Memory B cell (primary cell): ENCODE measurements around the gene SIGLEC6.
"Not testable (repeated sequence)": the region's sequence is repeated elsewhere in the genome, so short reads cannot be mapped to it uniquely, and the experiment has no call there.

Experiments
- ATAC-seq: fragments of 150-1000 bp; cut with Tn5 transposase; 2 replicates; pipeline ENCODE4 v1.10.0; 2021; ENCODE audit warnings: low read depth, mild to moderate bottlenecking, moderate library complexity
- DNase-seq, 2 donors: peaks; one replicate each; pipeline ENCODE4 v3.0.0; 2022; ENCODE audit warnings: low spot score in 2 of 2
- H3K27ac Mint-ChIP-seq: one replicate; pipeline ENCODE4 v1.8.0; 2022; ENCODE audit warnings: mild to moderate bottlenecking, moderate library complexity, mixed read lengths
- H3K27me3 Mint-ChIP-seq: one replicate; pipeline ENCODE4 v1.8.0; 2022; ENCODE audit warnings: mixed read lengths
- H3K36me3 Mint-ChIP-seq: one replicate; pipeline ENCODE4 v1.8.0; 2022; ENCODE audit warnings: mild to moderate bottlenecking, mixed read lengths
- H3K4me1 Mint-ChIP-seq: one replicate; pipeline ENCODE4 v1.8.0; 2022; ENCODE audit warnings: mixed read lengths
- H3K4me3 Mint-ChIP-seq: one replicate; pipeline ENCODE4 v1.8.0; 2022; ENCODE audit warnings: mild to moderate bottlenecking, moderate library complexity, mixed read lengths
- H3K9me3 Mint-ChIP-seq: one replicate; pipeline ENCODE4 v1.8.0; 2022; ENCODE audit warnings: mixed read lengths

SIGLEC6 gene

DNA sequence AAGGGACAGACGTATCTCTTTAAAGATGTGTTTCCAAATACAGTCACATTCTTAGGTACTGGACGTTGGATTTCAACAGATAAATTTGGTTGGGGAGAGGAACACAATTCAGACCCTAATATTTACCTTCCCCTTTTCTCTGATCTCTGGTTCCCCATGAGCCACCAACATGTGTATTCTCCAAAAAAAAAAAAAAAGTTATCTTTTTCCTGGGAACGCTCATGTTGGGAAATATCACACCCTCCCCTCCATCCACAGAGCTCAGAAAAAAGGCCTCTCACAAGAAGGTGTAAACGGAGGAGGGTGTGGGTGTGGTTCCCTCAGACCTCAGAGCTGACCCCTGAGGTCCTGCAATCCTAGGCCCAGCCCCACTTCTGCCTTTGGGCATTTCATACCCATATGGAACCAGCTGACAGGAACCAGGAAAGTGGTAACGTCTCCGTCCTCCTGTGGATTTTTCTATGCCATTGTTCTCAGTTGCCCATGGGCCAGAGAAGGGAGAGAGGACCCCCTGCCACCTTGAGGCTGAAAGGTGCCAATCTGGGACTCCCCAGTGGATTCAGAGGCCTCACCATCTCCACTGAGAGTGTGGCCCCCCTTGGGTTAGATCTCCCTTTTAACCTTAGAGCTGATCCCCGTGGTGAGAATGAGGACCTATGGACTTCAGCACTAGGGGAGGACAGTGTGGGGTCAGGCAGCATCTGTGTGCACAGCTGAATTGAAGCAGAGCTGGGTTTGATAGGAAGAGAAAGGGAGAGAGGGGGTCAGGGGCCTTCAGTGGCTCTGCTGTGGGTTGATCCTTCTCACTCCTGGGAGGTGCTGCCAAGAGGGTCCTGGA is 21.4 kb downstream of the SIGLEC6 start:
- H3K9me3 Mint-ChIP-seq, result no peaks in the 10 kb centered on the region
- H3K27ac Mint-ChIP-seq, result no peak overlapping the region
- no peaks in the 10 kb centered on the region for H3K27me3 Mint-ChIP-seq
- H3K36me3 Mint-ChIP-seq, result no peaks in the 10 kb centered on the region
- H3K4me3 Mint-ChIP-seq, result no peak overlapping the region
- H3K4me1 Mint-ChIP-seq, result peaks cover 4% of the 10 kb centered on the region
- DNase-seq, result no peak
- no peak for ATAC-seq

DNA sequence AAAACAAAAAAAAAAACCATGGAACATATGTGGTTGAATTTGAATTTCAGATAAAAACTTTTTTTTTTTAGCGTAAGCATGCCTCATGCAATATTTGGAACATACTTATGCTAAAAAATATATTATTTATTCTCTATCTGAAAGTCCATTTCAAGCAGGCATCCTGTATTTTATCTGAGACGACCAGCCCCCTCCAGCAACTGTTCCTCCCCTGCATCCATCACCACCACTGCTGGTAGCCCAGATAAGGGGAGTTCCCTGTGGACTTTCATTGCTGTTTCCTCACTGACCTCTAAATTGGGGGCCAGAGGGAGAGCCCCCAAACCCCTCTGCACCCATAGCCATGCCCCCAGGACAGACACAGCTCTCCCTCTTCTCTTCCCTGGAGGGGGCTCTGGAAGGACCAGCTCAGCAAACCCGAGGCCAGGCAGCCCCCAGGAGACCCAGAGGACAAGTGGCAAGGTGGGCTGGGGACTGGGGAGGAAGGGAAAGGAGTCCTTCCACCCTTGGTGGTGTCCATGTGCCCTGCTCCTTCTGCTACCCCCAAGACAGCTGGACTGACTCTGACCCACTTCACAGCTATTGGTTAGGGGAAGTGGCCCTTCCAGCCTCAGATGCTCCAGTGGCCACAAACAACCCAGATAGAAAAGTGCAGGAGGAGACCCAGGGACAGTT is 23.3 kb downstream of the SIGLEC6 start:
- no peaks in the 10 kb centered on the region for H3K27me3 Mint-ChIP-seq
- DNase-seq (no peak), ATAC-seq (no peak)
- peaks cover 4% of the 10 kb centered on the region for H3K4me1 Mint-ChIP-seq
- H3K4me3 Mint-ChIP-seq, result no peak overlapping the region
- no peaks in the 10 kb centered on the region for H3K9me3 Mint-ChIP-seq
- no peaks in the 10 kb centered on the region for H3K36me3 Mint-ChIP-seq
- no peak overlapping the region for H3K27ac Mint-ChIP-seq

GRCh38 chr19:51507640-51508058 is 23.8 kb downstream of the SIGLEC6 start:
- H3K9me3 Mint-ChIP-seq, result no peaks in the 10 kb centered on the region
- H3K36me3 Mint-ChIP-seq, result no peaks in the 10 kb centered on the region
- no peaks in the 10 kb centered on the region for H3K27me3 Mint-ChIP-seq
- DNase-seq (no peak), ATAC-seq (no peak)
- peaks cover 4% of the 10 kb centered on the region for H3K4me1 Mint-ChIP-seq
- no peak overlapping the region for H3K4me3 Mint-ChIP-seq
- H3K27ac Mint-ChIP-seq, result no peak overlapping the region

DNA sequence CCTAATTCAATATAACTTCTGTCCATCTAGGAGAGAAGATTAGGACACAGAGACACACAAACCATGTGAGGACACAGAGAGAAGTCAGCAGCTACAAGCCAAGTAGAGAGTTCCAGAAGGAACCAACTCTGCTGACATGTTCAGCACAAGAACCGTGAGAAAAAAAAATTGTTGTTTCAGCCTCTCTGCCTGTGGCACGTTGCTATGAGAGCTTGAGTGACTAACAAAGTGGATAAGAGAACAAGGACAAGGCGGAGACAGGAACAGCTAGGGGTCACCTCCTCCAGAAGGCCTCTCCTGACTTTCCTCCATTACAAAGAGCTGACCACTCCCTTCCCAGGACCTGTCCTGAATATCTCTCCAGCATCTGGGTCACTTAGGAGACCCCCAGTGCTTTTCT is 24.3 kb downstream of the SIGLEC6 start:
- ATAC-seq (no peak), DNase-seq (no peak)
- Mint-ChIP-seq H3K27me3 (no peaks in the 10 kb centered on the region), H3K27ac (no peak overlapping the region), H3K4me3 (no peak overlapping the region), H3K9me3 (no peaks in the 10 kb centered on the region), H3K4me1 (peaks cover 5% of the 10 kb centered on the region), H3K36me3 (no peaks in the 10 kb centered on the region)

DNA sequence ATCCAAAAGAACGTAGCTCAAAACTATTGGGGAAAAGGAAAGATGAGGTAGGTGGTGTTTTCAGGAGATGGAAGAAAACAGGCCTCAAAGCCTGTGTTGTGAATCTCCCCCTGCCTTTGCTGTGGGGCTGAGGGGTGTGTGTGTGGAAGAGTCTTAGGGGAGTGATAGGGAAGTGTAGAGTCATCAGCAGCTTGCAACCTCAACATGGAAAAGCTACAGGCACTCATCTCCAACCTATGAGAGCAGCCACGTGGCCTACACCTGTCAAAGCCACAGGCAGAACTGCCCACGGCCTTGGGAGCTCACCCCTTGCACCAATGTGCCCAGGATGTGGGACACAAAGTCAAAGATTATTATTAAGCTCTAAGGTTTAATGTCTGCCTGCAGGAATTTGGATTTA is 25.6 kb downstream of the SIGLEC6 start:
- Mint-ChIP-seq H3K4me1 (peaks cover 15% of the 10 kb centered on the region), H3K4me3 (no peak overlapping the region), H3K27ac (no peak overlapping the region), H3K36me3 (no peaks in the 10 kb centered on the region), H3K9me3 (no peaks in the 10 kb centered on the region), H3K27me3 (no peaks in the 10 kb centered on the region)
- no peak for ATAC-seq
- no peak for DNase-seq

DNA sequence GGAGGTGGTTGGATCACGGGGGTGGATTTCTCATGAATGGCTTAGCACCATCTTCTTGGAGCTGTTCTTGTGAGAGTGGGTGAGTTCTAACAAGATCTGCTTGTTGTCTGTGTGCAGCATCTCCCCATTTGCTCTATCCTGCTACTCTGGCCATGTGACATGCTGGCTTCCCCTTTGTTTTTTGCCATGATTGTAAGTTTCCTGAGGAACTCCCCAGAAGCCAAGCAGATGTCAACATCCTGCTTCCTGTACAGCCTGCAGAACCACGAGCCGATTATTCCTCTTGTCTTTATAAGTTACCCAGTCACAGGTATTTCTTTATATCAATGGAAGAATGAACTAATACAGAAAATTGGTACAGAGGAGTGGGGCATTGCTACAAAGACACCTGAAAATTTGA is 27.6 kb downstream of the SIGLEC6 start:
- H3K4me3 Mint-ChIP-seq, result no peak overlapping the region
- peaks cover 12% of the 10 kb centered on the region for H3K4me1 Mint-ChIP-seq
- no peaks in the 10 kb centered on the region for H3K27me3 Mint-ChIP-seq
- H3K27ac Mint-ChIP-seq, result no peak overlapping the region
- no peak for DNase-seq
- no peak for ATAC-seq
- H3K9me3 Mint-ChIP-seq, result no peaks in the 10 kb centered on the region
- H3K36me3 Mint-ChIP-seq, result no peaks in the 10 kb centered on the region

DNA sequence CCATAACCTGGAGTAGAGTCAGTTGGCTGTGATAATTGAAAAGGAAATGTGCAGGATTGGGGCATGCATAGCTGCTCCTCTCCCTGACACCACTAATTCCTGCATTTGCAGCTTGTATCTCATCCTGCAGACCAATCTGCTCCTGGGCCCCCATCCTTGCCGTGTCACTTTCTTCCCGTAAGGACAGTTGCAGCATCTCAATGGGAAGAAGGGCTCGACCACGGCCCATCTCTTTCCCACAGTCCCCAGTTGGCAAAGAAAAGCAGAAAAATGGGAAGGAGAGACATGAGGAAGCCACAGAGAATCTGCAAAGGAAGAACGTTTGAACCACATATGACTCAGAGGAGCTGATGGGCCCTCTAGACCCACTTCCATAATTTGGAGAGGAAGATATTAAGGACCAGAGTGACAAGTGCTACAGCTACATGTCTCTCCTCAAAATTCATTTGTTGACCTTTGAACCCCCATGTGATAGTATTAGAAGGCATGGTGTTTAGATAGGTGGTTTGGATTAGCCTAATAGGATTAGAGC is 28.1 kb downstream of the SIGLEC6 start:
- Mint-ChIP-seq H3K27ac (no peak overlapping the region), H3K4me1 (peaks cover 12% of the 10 kb centered on the region), H3K9me3 (no peaks in the 10 kb centered on the region), H3K4me3 (no peak overlapping the region), H3K36me3 (no peaks in the 10 kb centered on the region), H3K27me3 (no peaks in the 10 kb centered on the region)
- ATAC-seq, result no peak
- no peak for DNase-seq

GRCh38 chr19:51501594-51502263 is 29.7 kb downstream of the SIGLEC6 start, which contains the start of gene SIGLEC12:
Gene SIGLEC12 (minus strand): TSS chr19:51501800. CDS start chr19:51501733, 67 bp downstream.
- Mint-ChIP-seq H3K36me3 (no peaks in the 10 kb centered on the region), H3K27me3 (no peaks in the 10 kb centered on the region), H3K4me3 (peak within 1 kb of the TSS; percentile 43), H3K4me1 (peaks cover 12% of the 10 kb centered on the region), H3K27ac (peak within 1 kb of the TSS; percentile 24), H3K9me3 (no peaks in the 10 kb centered on the region)
- DNase-seq (no peak), ATAC-seq (peak; percentile 64)

- H3K4me3 Mint-ChIP-seq, H3K27ac Mint-ChIP-seq: not testable (repeated sequence)
Observed at GRCh38 chr19:51500931-51501330, 30.5 kb downstream of the SIGLEC6 start.

GRCh38 chr19:51497666-51498065 is 33.8 kb downstream of the SIGLEC6 start:
- Mint-ChIP-seq H3K4me1 (peaks cover 19% of the 10 kb centered on the region), H3K27me3 (peaks cover 3% of the 10 kb centered on the region), H3K27ac (no peak overlapping the region), H3K9me3 (no peaks in the 10 kb centered on the region), H3K4me3 (no peak overlapping the region), H3K36me3 (no peaks in the 10 kb centered on the region)
- DNase-seq (no peak), ATAC-seq (no peak)

More at GRCh38 chr19:51500931-51501330, 30.5 kb downstream of the SIGLEC6 start:
- H3K36me3 Mint-ChIP-seq, ATAC-seq, DNase-seq, H3K9me3 Mint-ChIP-seq, H3K27me3 Mint-ChIP-seq: not testable (repeated sequence)
- H3K4me1 Mint-ChIP-seq, result peaks cover 12% of the 10 kb centered on the region

DNA sequence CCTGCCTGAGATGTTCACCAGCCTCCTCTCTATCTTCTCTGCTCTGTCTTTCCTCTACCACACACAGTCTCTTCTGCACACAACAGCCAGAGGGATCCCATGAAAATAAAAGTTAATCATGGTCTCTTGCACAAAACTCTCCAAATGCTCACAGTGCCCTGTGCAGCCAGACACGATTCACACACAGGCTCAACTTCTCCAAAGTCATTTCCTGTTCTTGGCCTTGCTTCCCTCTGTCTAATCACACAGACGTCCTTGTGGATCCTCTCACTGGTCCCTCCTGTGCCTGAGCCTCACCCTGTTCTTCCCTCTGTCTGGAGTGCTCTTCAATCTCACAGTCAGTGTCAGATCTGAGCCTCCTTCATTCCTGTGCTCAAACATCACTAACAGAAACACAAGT is 37.7 kb downstream of the SIGLEC6 start:
- Mint-ChIP-seq H3K36me3 (no peaks in the 10 kb centered on the region), H3K27ac (no peak overlapping the region), H3K27me3 (peaks cover 4% of the 10 kb centered on the region), H3K9me3 (no peaks in the 10 kb centered on the region), H3K4me1 (peaks cover 7% of the 10 kb centered on the region), H3K4me3 (no peak overlapping the region)
- DNase-seq (no peak), ATAC-seq (no peak)

- H3K9me3 Mint-ChIP-seq, result no peaks in the 10 kb centered on the region
- H3K27me3 Mint-ChIP-seq, result peaks cover 4% of the 10 kb centered on the region
- DNase-seq (no peak), ATAC-seq (no peak)
- H3K4me1 Mint-ChIP-seq, result peaks cover 7% of the 10 kb centered on the region
- H3K4me3 Mint-ChIP-seq, result no peak overlapping the region
- H3K36me3 Mint-ChIP-seq, result no peaks in the 10 kb centered on the region
- H3K27ac Mint-ChIP-seq, result no peak overlapping the region
Observed at GRCh38 chr19:51491586-51491985, 39.9 kb downstream of the SIGLEC6 start.

DNA sequence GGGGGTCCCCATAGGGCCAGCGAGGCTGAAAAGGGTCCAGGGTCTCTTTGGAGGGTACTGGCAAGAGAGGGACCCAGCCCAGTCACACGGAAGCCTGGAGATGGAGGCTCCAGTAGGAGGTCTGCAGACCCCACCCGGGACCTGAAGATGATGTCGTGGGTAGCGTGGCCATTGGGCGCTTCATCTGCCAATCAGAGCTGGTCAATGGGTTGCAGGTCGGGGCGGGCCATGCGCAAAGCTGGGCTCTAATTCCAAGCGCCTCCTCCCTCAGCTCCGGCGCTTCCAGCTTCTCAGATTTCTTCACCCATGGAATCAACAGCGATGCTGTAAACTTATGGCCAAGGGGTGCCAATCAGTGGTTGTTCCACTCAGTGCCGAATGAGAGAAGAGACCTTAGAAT is 40.8 kb downstream of the SIGLEC6 start:
- peaks cover 3% of the 10 kb centered on the region for H3K9me3 Mint-ChIP-seq
- DNase-seq, result no peak

DNA sequence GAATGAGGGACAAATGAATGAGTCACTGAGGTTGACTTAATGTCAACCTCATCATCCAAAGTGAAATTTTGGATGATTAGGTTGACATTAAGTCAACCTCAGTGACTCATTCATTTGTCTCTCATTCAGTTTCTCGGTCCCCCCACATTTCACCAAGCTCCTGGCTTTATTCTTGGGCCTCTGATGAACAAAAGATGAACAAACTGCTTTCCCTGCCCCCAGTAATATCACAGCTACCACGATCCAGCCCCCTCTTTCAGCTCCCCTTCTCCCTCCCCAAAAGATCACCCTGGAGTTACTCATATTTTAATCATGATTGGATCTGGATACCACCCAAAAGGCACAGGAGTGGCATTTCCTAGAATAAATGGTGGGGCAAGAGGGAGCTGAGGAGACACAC is 42.4 kb downstream of the SIGLEC6 start:
- Mint-ChIP-seq H3K4me1 (peaks cover 11% of the 10 kb centered on the region), H3K4me3 (no peak overlapping the region), H3K27ac (no peak overlapping the region), H3K27me3 (peaks cover 18% of the 10 kb centered on the region), H3K9me3 (peaks cover 3% of the 10 kb centered on the region), H3K36me3 (peaks cover 2% of the 10 kb centered on the region)
- ATAC-seq (no peak), DNase-seq (no peak)

More for the DNA sequence above, 40.8 kb downstream of the SIGLEC6 start:
- Mint-ChIP-seq H3K27ac (no peak overlapping the region), H3K36me3 (peaks cover 2% of the 10 kb centered on the region), H3K27me3 (peaks cover 8% of the 10 kb centered on the region), H3K4me3 (no peak overlapping the region), H3K4me1 (peaks cover 11% of the 10 kb centered on the region)
- no peak for ATAC-seq
